HepG2 (cell line): ENCODE measurements around the gene CFAP300. TPM values are rescaled to one million over a fixed set of nuclear protein-coding genes. Genes with fewer than 3 reads are reported as not detected.

Experiments
- EED ChIP-seq: sonication (generic); formaldehyde crosslinking; IDR thresholded peaks from 2 replicates; pipeline ENCODE4 v1.5.0; 2020; ENCODE audit warnings: mild to moderate bottlenecking, missing genetic modification reagents
- FIP1L1 ChIP-seq: fragments of 200-400 bp; formaldehyde crosslinking; IDR thresholded peaks from 2 replicates; pipeline ENCODE4 v1.6.1; 2018; ENCODE audit warnings: low read depth, mild to moderate bottlenecking, low read length, moderate library complexity, borderline replicate concordance; ENCODE audit not compliant: insufficient read depth
- HNF4A ChIP-seq: sonication (generic); formaldehyde crosslinking; IDR thresholded peaks from 2 replicates; pipeline ENCODE4 v1.4.0; 2020; ENCODE audit warnings: missing genetic modification reagents
- LCORL ChIP-seq, 2 experiments: fragments of 450-650 bp in 1 of 2; sonication (generic) in 1 of 2; formaldehyde crosslinking in 1 of 2; IDR thresholded peaks; 2 replicates each; pipeline versions ENCODE4 v1.5.0 to v1.6.1; 2017 to 2020; ENCODE audit warnings: antibody characterized with exemption in 1 of 2, missing genetic modification reagents in 1 of 2
- PBX2 ChIP-seq: IDR thresholded peaks from 2 replicates; pipeline ENCODE4 v1.6.1; 2016; ENCODE audit warnings: control low read depth
- POGK ChIP-seq: sonication (generic); formaldehyde crosslinking; conservative IDR thresholded peaks from 2 replicates; pipeline ENCODE4 v1.8.0; 2022; ENCODE audit warnings: mild to moderate bottlenecking, moderate library complexity, missing genetic modification reagents
- SALL2 ChIP-seq: sonication (generic); formaldehyde crosslinking; IDR thresholded peaks from 2 replicates; pipeline ENCODE4 v1.8.1; 2023; ENCODE audit warnings: mild to moderate bottlenecking, missing genetic modification reagents, inconsistent platforms
- TCF7 ChIP-seq: sonication (generic); IDR thresholded peaks from 2 replicates; pipeline ENCODE4 v1.6.1; 2016; ENCODE audit warnings: antibody characterized with exemption, low read depth
- TFDP2 ChIP-seq: sonication (generic); formaldehyde crosslinking; IDR thresholded peaks from 2 replicates; pipeline ENCODE4 v1.4.0; 2020; ENCODE audit warnings: missing genetic modification reagents
- TGIF2 ChIP-seq: IDR thresholded peaks from 2 replicates; pipeline ENCODE4 v1.6.1; 2016; ENCODE audit warnings: control low read depth, missing compliant biosample characterization
- ZBTB25 ChIP-seq: IDR thresholded peaks from 2 replicates; pipeline ENCODE4 v1.6.1; 2018; ENCODE audit warnings: missing genetic modification reagents
- ZBTB26 ChIP-seq: IDR thresholded peaks from 2 replicates; pipeline ENCODE4 v1.6.1; 2016; ENCODE audit warnings: missing compliant biosample characterization, missing genetic modification reagents, borderline replicate concordance
- ZFP41 ChIP-seq: sonication (generic); formaldehyde crosslinking; IDR thresholded peaks from 2 replicates; pipeline ENCODE4 v1.4.0; 2020; ENCODE audit warnings: mild to moderate bottlenecking, missing genetic modification reagents, borderline replicate concordance
- ZFY ChIP-seq: sonication (generic); formaldehyde crosslinking; IDR thresholded peaks from 2 replicates; pipeline ENCODE4 v1.4.0; 2020; ENCODE audit warnings: missing genetic modification reagents
- ZNF607 ChIP-seq: sonication (generic); formaldehyde crosslinking; IDR thresholded peaks from 2 replicates; pipeline ENCODE4 v1.5.1; 2020; ENCODE audit warnings: missing genetic modification reagents, mild to moderate bottlenecking, borderline replicate concordance
- ZNF660 ChIP-seq: sonication (generic); formaldehyde crosslinking; IDR thresholded peaks from 2 replicates; pipeline ENCODE4 v1.5.1; 2020; ENCODE audit warnings: mild to moderate bottlenecking, low read depth, missing genetic modification reagents, borderline replicate concordance
- ZNF7 ChIP-seq: IDR thresholded peaks from 2 replicates; pipeline ENCODE4 v1.6.1; 2016; ENCODE audit warnings: missing biosample characterization, missing genetic modification reagents
- ZNF703 ChIP-seq: sonication (generic); formaldehyde crosslinking; IDR thresholded peaks from 2 replicates; pipeline ENCODE4 v1.5.1; 2020; ENCODE audit warnings: missing genetic modification reagents, mild to moderate bottlenecking, moderate library complexity, borderline replicate concordance
- ZNF720 ChIP-seq: sonication (generic); formaldehyde crosslinking; IDR thresholded peaks from 2 replicates; pipeline ENCODE4 v1.4.0; 2020; ENCODE audit warnings: missing genetic modification reagents
- ZNF749 ChIP-seq: sonication (generic); formaldehyde crosslinking; IDR thresholded peaks from 2 replicates; pipeline ENCODE4 v1.8.0; 2022; ENCODE audit warnings: mild to moderate bottlenecking, missing genetic modification reagents, moderate library complexity, borderline replicate concordance
- ZNF75D ChIP-seq: sonication (generic); formaldehyde crosslinking; IDR thresholded peaks from 2 replicates; pipeline ENCODE4 v1.8.1; 2023; ENCODE audit warnings: missing genetic modification reagents, mild to moderate bottlenecking, borderline replicate concordance
- ZSCAN31 ChIP-seq: sonication (generic); formaldehyde crosslinking; IDR thresholded peaks from 2 replicates; pipeline ENCODE4 v1.5.0; 2020; ENCODE audit warnings: low read depth, mild to moderate bottlenecking, missing genetic modification reagents
- polyA plus RNA-seq, 8 experiments: library from polyadenylated mRNA; depleted of rRNA in 3 of 8; stranded (reverse) in 7 of 8; unstranded in 1 of 8; fragments of >200 nt; fragmentation: Illumina TruSeq in 4 of 8; extraction: Trizol in 4 of 8; gene quantifications; 2 replicates each; pipeline versions ENCODE4 v1.2.1 to v1.2.3, GENCODE V29; 2011 to 2016; ENCODE audit warnings: low read depth in 4 of 8, missing spikeins in 1 of 8, mixed read lengths in 1 of 8; ENCODE audit not compliant: insufficient read depth in 1 of 8
- total RNA-seq, 5 experiments: library from RNA; depleted of rRNA; stranded (reverse); fragments of >200 nt; fragmentation: Illumina TruSeq; extraction: Trizol; gene quantifications; 2 replicates each; pipeline ENCODE4 v1.2.3, GENCODE V29; 2016; ENCODE audit warnings: low read depth in 1 of 5

CFAP300 gene
- total and polyA plus RNA-seq, 2 of the 13 experiments (the other 11 are each of a cell fraction or from before 2014, with no cell fraction given): not detected

- TF ChIP-seq POGK (CRISPR knock-in tag) (peak; percentile 77; the same call in 1 of the 2 replicates), TCF7 (peak; percentile 85), ZBTB26 (no peak), LCORL (IDR thresholded peaks at IDR 0.05) (no peak), LCORL (CRISPR knock-in tag; IDR thresholded peaks at IDR 0.05) (peak; percentile 72; the same call in 1 of the 2 replicates), FIP1L1 (peak; percentile 73; the same call in 1 of the 2 replicates), ZBTB25 (no peak), ZNF660 (CRISPR knock-in tag) (no peak), ZFP41 (CRISPR knock-in tag) (no peak), ZFY (CRISPR knock-in tag) (peak; percentile 64), EED (CRISPR knock-in tag) (no peak), PBX2 (CRISPR knock-in tag) (no peak), TGIF2 (CRISPR knock-in tag) (0 out of 2 replicates have a peak, but pooled peaks have one; percentile 15), ZNF75D (CRISPR knock-in tag) (no peak), ZNF703 (no peak; the same call in 1 of the 2 replicates), ZNF7 (CRISPR knock-in tag) (no peak), ZNF749 (CRISPR knock-in tag) (no peak), TFDP2 (CRISPR knock-in tag) (peak; percentile 71; the same call in 1 of the 2 replicates), SALL2 (peak; percentile 10), ZSCAN31 (CRISPR knock-in tag) (no peak; the same call in 1 of the 2 replicates), ZNF607 (CRISPR knock-in tag) (no peak), ZNF720 (CRISPR knock-in tag) (no peak), HNF4A (CRISPR knock-in tag) (peak; percentile 55)
These were observed 64.0 kb downstream of the CFAP300 start (continued) for GRCh38 chr11:102111011-102111786.
